GM12878 (cell line): ENCODE data around the gene ULBP1. TPM values are rescaled to one million over a fixed set of nuclear protein-coding genes. Genes with fewer than 3 reads are reported as not detected.

Experiments used
- ATF2 ChIP-seq: IDR thresholded peaks from 2 replicates; pipeline ENCODE4 v1.6.1; 2012; ENCODE audit warnings: low read length, inconsistent platforms
- ATF7 ChIP-seq: fragments of 450-650 bp; IDR thresholded peaks from 2 replicates; pipeline ENCODE4 v1.6.1; 2016; ENCODE audit warnings: low read depth, mild to moderate bottlenecking
- BHLHE40 ChIP-seq, 2 experiments: fragments of 450-650 bp in 1 of 2; IDR thresholded peaks; 2 replicates each; pipeline ENCODE4 v1.6.1; 2011 to 2017; ENCODE audit warnings: low read depth in 2 of 2, borderline replicate concordance in 1 of 2, improper control_type of control experiment in 1 of 2, low read length in 1 of 2, mild to moderate bottlenecking in 1 of 2
- CBFB ChIP-seq: IDR thresholded peaks from 2 replicates; pipeline ENCODE4 v1.6.1; 2016; ENCODE audit warnings: antibody characterized with exemption, low read depth
- CUX1 ChIP-seq: IDR thresholded peaks from 2 replicates; pipeline ENCODE4 v1.6.1; 2012; ENCODE audit warnings: improper control_type of control experiment, low read depth, low read length; ENCODE audit not compliant: insufficient replicate concordance
- DPF2 ChIP-seq: fragments of 450-650 bp; IDR thresholded peaks from 2 replicates; pipeline ENCODE4 v1.6.1; 2017; ENCODE audit warnings: mild to moderate bottlenecking
- HCFC1 ChIP-seq: fragments of 150-350 bp; IDR thresholded peaks from 2 replicates; pipeline ENCODE4 v1.6.1; 2014; ENCODE audit warnings: low read length
- IRF3 ChIP-seq: fragments of 450-650 bp; IDR thresholded peaks from 2 replicates; pipeline ENCODE4 v1.6.1; 2014; ENCODE audit warnings: mild to moderate bottlenecking
- KLF5 ChIP-seq: fragments of 450-650 bp; IDR thresholded peaks from 2 replicates; pipeline ENCODE4 v1.6.1; 2014; ENCODE audit warnings: mild to moderate bottlenecking; ENCODE audit not compliant: partially characterized antibody
- MTA3 ChIP-seq: IDR thresholded peaks from 2 replicates; pipeline ENCODE4 v1.6.1; 2012; ENCODE audit warnings: low read length, inconsistent platforms, borderline replicate concordance
- MXI1 ChIP-seq: fragments of 150-350 bp; IDR thresholded peaks from 2 replicates; pipeline ENCODE4 v1.6.1; 2011; ENCODE audit warnings: low read depth, mild to moderate bottlenecking, inconsistent platforms, low read length, improper control_type of control experiment
- NFYA ChIP-seq: IDR thresholded peaks from 2 replicates; pipeline ENCODE4 v1.6.1; 2011; ENCODE audit warnings: low read depth, mild to moderate bottlenecking, low read length, improper control_type of control experiment, borderline replicate concordance
- PRDM15 ChIP-seq: fragments of 450-650 bp; formaldehyde crosslinking; IDR thresholded peaks from 2 replicates; pipeline ENCODE4 v1.4.0; 2020; ENCODE audit warnings: mild to moderate bottlenecking, moderate library complexity
- STAT1 ChIP-seq: fragments of 450-650 bp; conservative IDR thresholded peaks from 2 replicates; pipeline ENCODE4 v1.6.1; 2014; ENCODE audit warnings: antibody characterized with exemption, mild to moderate bottlenecking
- ZBTB33 ChIP-seq: fragments of 450-650 bp; IDR thresholded peaks from 2 replicates; pipeline ENCODE4 v1.6.1; 2017; ENCODE audit warnings: mild to moderate bottlenecking
- ZNF274 ChIP-seq: IDR thresholded peaks from one replicate; pipeline ENCODE4 v1.8.0; 2011; ENCODE audit not compliant: insufficient read length, insufficient read depth
- polyA plus RNA-seq, 11 experiments: library from polyadenylated mRNA; depleted of rRNA in 4 of 11; unstranded in 6 of 11; stranded (reverse) in 5 of 11; fragments of >200 nt; fragmentation: Nextera tagmentation in 4 of 11; fragmentation: Illumina TruSeq in 1 of 11; extraction: Ambion mirVana in 4 of 11; extraction: Trizol in 1 of 11; gene quantifications; 1 replicate in 1 of 11; 2 replicates in 10 of 11; pipeline versions ENCODE4 v1.2.1 to v1.2.3, GENCODE V29; 2011 to 2016; ENCODE audit warnings: inconsistent platforms in 2 of 11, missing spikeins in 2 of 11, low read depth in 1 of 11
- total RNA-seq, 4 experiments: library from RNA; depleted of rRNA in 3 of 4; stranded (reverse); fragments of >200 nt in 3 of 4; fragmentation: Illumina TruSeq in 1 of 4; extraction: Trizol in 1 of 4; gene quantifications; 2 replicates each; pipeline versions ENCODE4 v1.2.1 to v1.2.3, GENCODE V29; 2013 to 2021

ULBP1 gene
- total and polyA plus RNA-seq, 10 of the 15 experiments (the other 5 are each of a cell fraction or from before 2014, with no cell fraction given) = 0.02 to 0.12 (median 0.04) TPM; not detected in 7

- no peak for TF ChIP-seq ZBTB33
- no peak for TF ChIP-seq STAT1
- peak; percentile 81; the same call in 1 of the 2 replicates for TF ChIP-seq DPF2
- no peak for TF ChIP-seq MXI1
- TF ChIP-seq MTA3 = peak; percentile 76; the same call in 1 of the 2 replicates
- no peak for TF ChIP-seq CUX1
- no peak for TF ChIP-seq HCFC1
- no peak for TF ChIP-seq NFYA
- peak; percentile 7 to 54; a peak in 2 of 4 replicates for TF ChIP-seq BHLHE40 (IDR thresholded peaks at IDR 0.05; ENCODE audit: borderline replicate concordance in 1 of 2, low read depth in 2 of 2, low read length in 1 of 2)
- peak; percentile 87 for TF ChIP-seq ATF2
- peak; percentile 77 for TF ChIP-seq CBFB
- peak; percentile 81 for TF ChIP-seq ATF7
- TF ChIP-seq IRF3 = no peak
- TF ChIP-seq ZNF274 = no peak
- TF ChIP-seq PRDM15 (CRISPR knock-in tag) = no peak
- TF ChIP-seq KLF5 = no peak
Measured at GRCh38 chr6:150001295-150002008, 37.7 kb downstream of the ULBP1 start (continued).
